ENCODE results near the gene PTPRG. TPM values are rescaled to one million over a fixed set of nuclear protein-coding genes. Genes with fewer than 3 reads are reported as not detected.
A peak's percentile ranks its signal among the peaks of the same experiment; 100 is the strongest.

Gene PTPRG
- total RNA-seq, 1 donor from 2014 or later = 11.1 TPM

- TF ChIP-seq CTCF (IDR thresholded peaks at IDR 0.05; ENCODE audit: insufficient read depth, low read length, severe bottlenecking) = no peak
- Histone ChIP-seq H3K4me3 (ENCODE audit: low read depth, low read length) (no peak overlapping the region), H3K27me3 (ENCODE audit: control insufficient read depth, insufficient read depth, low read length) (no peaks in the 10 kb centered on the region), H3K36me3 (ENCODE audit: control insufficient read depth, insufficient read depth, low read length) (no peaks in the 10 kb centered on the region)
- FAIRE-seq = no peak
- DNase-seq (ENCODE audit: low read depth) = no peak
Measured at GRCh38 chr3:61924991-61925390, 363.6 kb downstream of the PTPRG start.

DNA sequence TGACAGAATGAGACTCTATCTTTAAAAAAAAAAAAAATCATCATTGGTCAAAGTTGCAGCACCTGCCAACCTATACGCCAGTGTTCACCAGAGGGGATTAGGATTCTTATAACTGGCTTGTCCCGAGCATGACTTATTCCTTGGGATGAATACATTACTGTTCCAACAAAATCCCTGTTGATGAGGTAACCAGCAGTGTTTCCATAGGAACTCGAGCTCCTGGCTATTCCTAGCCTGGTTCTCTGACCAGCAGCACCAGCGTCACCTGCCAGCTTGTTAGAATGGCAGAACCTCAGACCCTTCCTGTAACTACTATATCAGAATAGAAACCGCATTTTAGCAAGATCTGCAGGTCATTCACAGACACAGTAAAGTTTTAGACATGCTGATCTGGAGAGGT is 364.4 kb downstream of the PTPRG start:
- H3K4me3 ChIP-seq (ENCODE audit: low read depth, low read length) = no peak overlapping the region
- no peaks in the 10 kb centered on the region for H3K36me3 ChIP-seq (ENCODE audit: control insufficient read depth, insufficient read depth, low read length)
- DNase-seq (ENCODE audit: low read depth) (no peak), FAIRE-seq (no peak)
- H3K27me3 ChIP-seq (ENCODE audit: control insufficient read depth, insufficient read depth, low read length) = no peaks in the 10 kb centered on the region
- TF ChIP-seq CTCF (IDR thresholded peaks at IDR 0.05; ENCODE audit: insufficient read depth, low read length, severe bottlenecking) = no peak

- FAIRE-seq (no peak), DNase-seq (ENCODE audit: low read depth) (peak; percentile 44)
Measured at GRCh38 chr3:61926923-61927322, 365.6 kb downstream of the PTPRG start.

DNA sequence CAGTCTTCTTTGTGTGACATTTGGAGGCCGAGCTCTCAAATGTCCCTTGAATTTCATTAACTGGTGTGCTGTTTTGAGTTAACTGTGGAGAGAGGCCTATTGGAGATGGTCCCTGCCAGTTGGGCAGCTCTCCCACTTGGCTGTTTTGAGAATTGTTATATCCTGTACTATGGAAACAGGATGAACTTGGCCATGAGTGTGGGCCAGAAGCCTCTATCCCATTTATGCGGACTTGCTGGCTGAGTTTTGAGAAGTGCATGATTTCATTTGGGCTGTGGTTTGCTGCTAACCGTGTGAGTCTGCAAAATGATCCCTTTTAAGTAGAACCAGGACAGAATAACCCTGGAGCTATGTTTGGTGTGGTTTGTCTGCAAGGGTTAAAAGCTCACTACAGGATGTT is 366.0 kb downstream of the PTPRG start:
- no peak for FAIRE-seq
- no peaks in the 10 kb centered on the region for H3K36me3 ChIP-seq (ENCODE audit: control insufficient read depth, insufficient read depth, low read length)
- no peak overlapping the region for H3K4me3 ChIP-seq (ENCODE audit: low read depth, low read length)
- TF ChIP-seq CTCF (IDR thresholded peaks at IDR 0.05; ENCODE audit: insufficient read depth, low read length, severe bottlenecking) = no peak
- no peaks in the 10 kb centered on the region for H3K27me3 ChIP-seq (ENCODE audit: control insufficient read depth, insufficient read depth, low read length)
- DNase-seq (ENCODE audit: low read depth) = no peak

More at GRCh38 chr3:61926923-61927322, 365.6 kb downstream of the PTPRG start:
- Histone ChIP-seq H3K4me3 (ENCODE audit: low read depth, low read length) (no peak overlapping the region), H3K36me3 (ENCODE audit: control insufficient read depth, insufficient read depth, low read length) (no peaks in the 10 kb centered on the region), H3K27me3 (ENCODE audit: control insufficient read depth, insufficient read depth, low read length) (no peaks in the 10 kb centered on the region)
- no peak for TF ChIP-seq CTCF (IDR thresholded peaks at IDR 0.05; ENCODE audit: insufficient read depth, low read length, severe bottlenecking)

GRCh38 chr3:61928039-61928438 is 366.7 kb downstream of the PTPRG start:
- no peaks in the 10 kb centered on the region for H3K27me3 ChIP-seq (ENCODE audit: control insufficient read depth, insufficient read depth, low read length)
- H3K36me3 ChIP-seq (ENCODE audit: control insufficient read depth, insufficient read depth, low read length) = no peaks in the 10 kb centered on the region
- H3K4me3 ChIP-seq (ENCODE audit: low read depth, low read length) = no peak overlapping the region
- no peak for DNase-seq (ENCODE audit: low read depth)
- FAIRE-seq = no peak
- TF ChIP-seq CTCF (IDR thresholded peaks at IDR 0.05; ENCODE audit: insufficient read depth, low read length, severe bottlenecking) = no peak

- Histone ChIP-seq H3K4me3 (ENCODE audit: low read depth, low read length) (no peak overlapping the region), H3K27me3 (ENCODE audit: control insufficient read depth, insufficient read depth, low read length) (no peaks in the 10 kb centered on the region), H3K36me3 (ENCODE audit: control insufficient read depth, insufficient read depth, low read length) (no peaks in the 10 kb centered on the region)
- no peak for FAIRE-seq
- DNase-seq (ENCODE audit: low read depth) = no peak
- no peak for TF ChIP-seq CTCF (IDR thresholded peaks at IDR 0.05; ENCODE audit: insufficient read depth, low read length, severe bottlenecking)
Measured at GRCh38 chr3:61928776-61929314, 367.5 kb downstream of the PTPRG start.
